H1 (cell line): ENCODE results near the gene PDCD5. TPM values are rescaled to one million over a fixed set of nuclear protein-coding genes. Genes with fewer than 3 reads are reported as not detected.

Source experiments
- BRCA1 ChIP-seq: IDR thresholded peaks from 2 replicates; pipeline ENCODE4 v1.6.1; 2012; ENCODE audit warnings: low read depth, low read length, improper control_type of control experiment
- CTCF ChIP-seq, 3 experiments: IDR thresholded peaks; 1 replicate in 2 of 3; 2 replicates in 1 of 3; pipeline versions ENCODE4 v1.5.1 to v1.6.1; 2011; ENCODE audit warnings: low read length in 3 of 3, mild to moderate bottlenecking in 3 of 3, inconsistent platforms in 2 of 3, low read depth in 1 of 3, moderate library complexity in 1 of 3; ENCODE audit not compliant: insufficient read depth in 1 of 3; ENCODE audit errors: control extremely low read depth in 1 of 3
- GTF2F1 ChIP-seq: IDR thresholded peaks from 2 replicates; pipeline ENCODE4 v1.6.1; 2012; ENCODE audit warnings: low read depth, low read length, improper control_type of control experiment, borderline replicate concordance
- KDM4A ChIP-seq: IDR thresholded peaks from one replicate; pipeline ENCODE4 v1.7.1; 2012; ENCODE audit warnings: low read depth, mild to moderate bottlenecking, moderate library complexity, low read length, inconsistent platforms; ENCODE audit not compliant: severe bottlenecking
- RFX5 ChIP-seq: IDR thresholded peaks from 2 replicates; pipeline ENCODE4 v1.6.1; 2011; ENCODE audit warnings: low read depth, low read length, improper control_type of control experiment, borderline replicate concordance
- SUZ12 ChIP-seq: fragments of 200-600 bp; sonication (generic); IDR thresholded peaks from 2 replicates; pipeline ENCODE4 v1.6.1; 2012; ENCODE audit warnings: mild to moderate bottlenecking, inconsistent platforms, low read length, moderate library complexity, mixed read lengths
- polyA plus RNA-seq, 7 experiments: library from polyadenylated mRNA; depleted of rRNA in 3 of 7; stranded (reverse) in 5 of 7; unstranded in 2 of 7; fragments of >200 nt in 5 of 7; fragments of 200-250 nt in 2 of 7; gene quantifications; 1 replicate in 5 of 7; 2 replicates in 1 of 7; 4 replicates in 1 of 7; pipeline versions ENCODE4 v1.2.1 to v1.2.3, GENCODE V29; 2011 to 2013; ENCODE audit warnings: missing spikeins in 2 of 7, mixed read lengths in 2 of 7
- total RNA-seq: library from RNA; stranded (reverse); fragmentation: NEBNext Ultra II Directional; extraction: Animal tissue kit (Norgen Biotek cat#: 25700); gene quantifications from 2 replicates; pipeline ENCODE4 v1.2.1, GENCODE V29; 2021

The PDCD5 gene
- total and polyA plus RNA-seq, 2 of the 8 experiments (the other 6 are each of a cell fraction or from before 2014, with no cell fraction given): 43.2 to 98.8 TPM

- TF ChIP-seq SUZ12: no peak
- no peak for TF ChIP-seq CTCF (IDR thresholded peaks at IDR 0.05; ENCODE audit: control extremely low read depth in 1 of 3, insufficient read depth in 1 of 3, low read depth in 1 of 3, low read length in 3 of 3)
- no peak for TF ChIP-seq GTF2F1
- no peak for TF ChIP-seq KDM4A
- TF ChIP-seq RFX5: no peak
- TF ChIP-seq BRCA1: no peak
These were observed 22.3 kb upstream of the PDCD5 start (continued) for GRCh38 chr19:32558607-32559228.
